GM19328 (cell line): ENCODE results near the gene GLIPR2.
"Not testable (repeated sequence)": the region's sequence is repeated elsewhere in the genome, so short reads cannot be mapped to it uniquely, and the experiment has no call there.

Source experiments
- ATAC-seq: cut with Tn5 transposase; IDR thresholded peaks from one replicate; pipeline ENCODE4 v1.9.1; 2021; ENCODE audit warnings: mild to moderate bottlenecking, moderate library complexity; ENCODE audit not compliant: unreplicated experiment

Gene GLIPR2, protein sequence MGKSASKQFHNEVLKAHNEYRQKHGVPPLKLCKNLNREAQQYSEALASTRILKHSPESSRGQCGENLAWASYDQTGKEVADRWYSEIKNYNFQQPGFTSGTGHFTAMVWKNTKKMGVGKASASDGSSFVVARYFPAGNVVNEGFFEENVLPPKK

DNA sequence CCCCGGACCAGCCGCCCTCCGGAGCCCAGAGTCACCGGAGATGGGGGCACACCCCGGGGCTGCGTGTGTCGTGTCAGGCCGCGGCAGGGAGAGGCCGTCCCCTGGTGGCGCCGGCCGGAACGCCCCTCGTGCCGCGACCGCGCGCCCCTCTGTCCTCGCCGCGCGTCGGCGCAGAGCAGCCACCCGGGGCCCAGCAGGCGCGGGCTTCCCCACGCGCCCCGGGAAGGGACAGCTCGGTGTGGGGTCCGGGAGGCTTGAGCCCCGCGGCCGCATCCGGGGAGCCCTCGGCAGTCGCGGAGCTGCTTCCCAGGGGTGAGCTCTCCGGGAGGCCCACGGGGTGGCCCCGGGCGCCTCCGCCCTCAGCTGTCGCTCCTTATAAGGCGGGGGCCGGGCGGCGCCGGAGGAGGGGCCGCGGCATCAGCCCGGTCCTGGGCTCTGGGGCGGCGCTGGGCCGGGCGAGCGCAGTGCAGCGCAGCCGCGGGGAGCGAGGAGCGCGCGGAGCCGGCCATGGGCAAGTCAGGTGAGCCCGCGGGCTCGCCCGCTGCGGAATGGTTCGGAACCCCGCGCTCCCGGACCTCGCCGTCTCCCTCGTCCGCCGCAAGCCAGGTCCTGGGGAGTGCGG lies at the start of gene GLIPR2:
Gene GLIPR2 (plus strand): TSS at position 462 of the 622 bp plus-strand sequence. CDS start 46 bp downstream, at position 508.
- ATAC-seq: peak; percentile 95

DNA sequence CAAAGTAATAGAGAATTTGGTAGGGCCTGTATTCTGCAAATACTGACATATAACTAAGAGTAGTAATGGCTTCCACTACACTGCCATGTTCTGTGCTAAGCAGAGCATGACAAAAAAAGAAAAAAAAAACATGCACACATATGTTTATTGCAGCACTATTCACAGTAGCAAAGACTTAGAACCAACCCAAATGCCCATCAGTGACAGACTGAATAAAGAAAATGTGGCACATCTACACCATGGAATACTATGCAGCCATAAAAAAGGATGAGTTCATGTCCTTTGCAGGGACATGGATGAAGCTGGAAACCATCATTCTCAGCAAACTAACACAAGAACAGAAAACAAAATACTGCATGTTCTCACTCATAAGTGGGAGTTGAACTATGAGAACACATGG lies 49.5 kb upstream of the GLIPR2 start:
- not testable (repeated sequence) for ATAC-seq

DNA sequence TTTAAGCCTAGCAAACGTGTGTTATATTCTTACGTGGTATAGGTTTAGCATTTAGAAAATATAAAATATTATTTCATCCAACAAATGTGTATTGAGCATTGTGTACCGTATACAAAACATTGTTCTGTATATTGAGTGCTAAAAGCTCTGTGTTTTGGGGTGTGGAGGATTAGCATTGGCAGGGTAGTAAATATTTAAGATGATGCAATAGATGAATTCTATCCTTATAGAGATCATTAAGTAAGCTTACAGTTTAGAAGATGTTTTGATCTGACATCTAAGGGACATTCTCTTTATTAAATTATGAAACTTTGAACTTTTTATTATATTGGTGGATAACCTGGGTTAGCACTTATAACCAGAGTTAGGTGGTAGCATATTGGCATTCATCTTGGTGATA lies 48.5 kb upstream of the GLIPR2 start:
- no peak for ATAC-seq

DNA sequence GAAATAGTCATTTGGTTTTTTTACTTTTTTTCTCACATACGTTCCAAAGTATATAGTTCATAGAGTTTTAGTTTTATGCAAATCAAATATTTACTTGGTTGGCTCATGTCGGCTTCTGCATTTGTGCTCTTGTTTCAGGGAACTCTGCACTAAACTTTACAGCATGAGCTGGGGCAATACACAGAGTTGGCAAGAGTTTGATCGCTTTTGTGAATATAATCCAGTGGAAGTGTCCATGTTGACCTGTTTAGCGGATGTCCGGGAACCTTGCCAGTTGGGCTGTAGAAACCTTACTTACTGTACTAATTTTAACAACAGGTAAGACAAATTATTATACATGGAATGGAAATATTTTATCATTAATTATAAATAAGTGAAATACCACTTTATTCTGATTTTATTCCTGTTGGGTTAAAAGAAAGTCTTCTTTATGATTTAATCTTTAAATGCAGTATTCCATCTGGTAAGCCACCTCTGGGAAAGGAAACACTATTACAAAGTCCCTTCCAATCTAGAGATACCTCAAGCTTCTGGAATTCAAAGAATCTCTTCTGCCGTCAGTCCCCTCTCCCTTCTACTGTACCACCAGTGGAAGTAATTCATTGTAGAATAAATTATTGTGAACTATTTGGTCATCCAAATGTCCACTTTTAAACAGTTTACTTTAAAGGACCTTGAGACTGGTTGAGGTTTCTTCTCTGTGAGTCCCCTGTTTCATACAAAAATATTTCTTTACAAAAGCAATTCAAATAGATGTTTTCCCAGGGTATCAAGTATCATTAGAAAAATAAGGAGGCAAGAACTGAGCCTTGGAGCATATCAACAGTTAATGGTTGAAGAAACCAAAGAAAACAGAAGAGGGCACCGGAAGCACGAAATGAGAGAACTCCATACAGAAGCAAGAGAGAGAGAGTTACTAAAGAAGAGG lies 45.2 kb upstream of the GLIPR2 start:
- ATAC-seq: no peak

DNA sequence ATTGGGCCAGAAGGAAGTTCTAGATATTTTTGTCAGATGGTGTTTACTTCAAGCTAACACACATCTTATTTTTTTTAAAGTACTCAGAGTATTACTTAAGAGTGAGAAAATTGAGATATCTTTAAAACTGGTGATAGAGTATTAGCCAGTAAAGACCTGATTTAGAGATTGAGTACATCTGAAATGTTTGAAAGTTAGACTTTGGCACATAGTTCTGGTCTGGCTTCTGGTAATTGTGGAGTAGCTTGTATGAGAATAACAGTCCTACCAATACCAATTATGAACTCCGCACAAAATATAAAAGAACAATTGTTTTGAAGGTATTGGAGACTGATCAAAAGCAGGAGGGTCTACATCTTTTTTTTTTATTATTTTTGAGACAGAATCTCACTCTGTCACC lies 44.5 kb upstream of the GLIPR2 start:
- ATAC-seq: no peak

DNA sequence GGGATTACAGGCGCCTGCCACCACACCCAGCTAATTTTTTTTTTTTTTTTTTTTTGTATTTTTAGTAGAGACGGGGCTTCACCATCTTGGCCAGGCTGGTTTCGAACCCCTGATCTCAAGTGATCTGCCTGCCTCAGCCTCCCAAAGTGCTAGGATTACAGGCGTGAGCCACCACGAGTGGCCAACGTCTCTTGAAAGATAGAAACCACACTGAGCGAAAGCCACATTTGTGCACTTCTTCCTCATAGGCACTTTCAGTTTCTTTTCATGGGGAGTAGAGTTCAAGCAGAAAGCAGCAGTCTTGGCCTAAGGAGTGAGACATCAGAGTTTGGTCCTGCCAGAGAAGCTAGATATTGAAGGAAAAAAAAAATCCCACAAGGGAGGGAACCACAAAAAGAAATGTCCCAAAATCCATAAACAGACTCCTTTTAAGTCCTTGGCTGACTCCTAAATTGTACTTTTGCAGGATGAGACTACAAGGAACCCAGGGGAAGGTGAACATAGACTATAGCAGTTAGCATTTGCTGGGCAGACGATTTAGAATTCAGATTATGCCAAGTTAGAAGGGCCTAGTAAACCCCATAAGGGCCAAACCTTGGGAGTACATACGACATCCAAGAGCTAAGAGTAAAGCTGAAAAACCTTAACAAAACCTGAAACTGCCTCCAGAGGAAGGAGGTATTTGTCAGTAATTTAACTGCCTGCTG lies 43.9 kb upstream of the GLIPR2 start:
- peak; percentile 87 for ATAC-seq

DNA sequence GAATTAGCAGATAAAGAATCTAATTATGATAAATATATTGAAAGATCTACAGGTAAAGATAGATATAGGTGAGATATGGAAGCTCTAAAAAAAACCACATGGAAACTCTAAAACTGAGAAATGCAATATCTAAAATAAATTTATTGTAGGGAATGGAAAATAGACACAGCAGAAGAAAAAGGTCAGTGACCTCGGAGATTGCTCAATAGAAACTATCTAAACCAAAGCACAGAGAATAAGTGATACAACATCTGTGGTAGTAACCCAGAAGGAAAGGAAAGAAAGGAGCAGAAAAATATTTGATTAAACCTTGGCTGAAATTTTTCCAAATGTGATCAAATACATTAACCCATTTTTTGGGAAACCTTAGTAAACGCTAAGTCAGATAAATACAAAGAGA lies 43.1 kb upstream of the GLIPR2 start:
- no peak for ATAC-seq

DNA sequence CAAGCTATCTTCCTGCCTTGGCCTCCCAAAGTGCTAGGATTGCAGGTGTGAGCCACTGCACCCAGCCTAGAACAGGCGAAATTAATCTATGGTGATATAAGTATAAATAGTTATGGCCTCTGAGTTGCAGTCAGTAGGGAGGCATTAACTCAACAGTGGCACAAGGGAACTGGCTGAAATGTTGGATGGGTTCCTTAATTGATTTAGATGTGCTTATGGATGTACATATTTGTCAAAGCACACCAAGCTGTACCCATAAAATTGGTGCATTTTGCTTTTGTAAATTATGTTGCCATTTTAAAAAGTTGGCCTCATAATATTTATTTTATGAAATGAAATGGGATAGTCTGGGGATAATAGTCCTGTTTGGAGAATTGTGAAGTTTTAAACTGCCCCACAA lies 36.8 kb upstream of the GLIPR2 start:
- no peak for ATAC-seq

DNA sequence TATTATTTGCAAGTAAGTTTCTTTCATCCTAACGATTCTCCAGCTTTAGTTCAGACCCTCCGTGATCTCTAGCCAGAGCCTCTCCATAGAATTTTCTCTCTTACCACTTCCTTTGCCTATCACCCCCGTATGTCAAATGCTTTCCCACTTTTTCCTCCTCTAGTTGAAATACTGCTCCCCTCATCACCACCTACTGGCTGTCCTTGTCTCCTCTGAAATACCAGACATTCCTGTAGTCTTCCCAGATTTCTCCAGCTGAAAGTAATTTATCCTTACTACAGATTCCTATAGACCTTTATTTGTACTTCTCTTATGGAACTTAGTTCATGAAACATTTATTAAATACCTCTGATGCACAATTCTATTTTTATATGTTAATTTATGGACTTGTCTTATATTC lies 36.0 kb upstream of the GLIPR2 start:
- no peak for ATAC-seq

DNA sequence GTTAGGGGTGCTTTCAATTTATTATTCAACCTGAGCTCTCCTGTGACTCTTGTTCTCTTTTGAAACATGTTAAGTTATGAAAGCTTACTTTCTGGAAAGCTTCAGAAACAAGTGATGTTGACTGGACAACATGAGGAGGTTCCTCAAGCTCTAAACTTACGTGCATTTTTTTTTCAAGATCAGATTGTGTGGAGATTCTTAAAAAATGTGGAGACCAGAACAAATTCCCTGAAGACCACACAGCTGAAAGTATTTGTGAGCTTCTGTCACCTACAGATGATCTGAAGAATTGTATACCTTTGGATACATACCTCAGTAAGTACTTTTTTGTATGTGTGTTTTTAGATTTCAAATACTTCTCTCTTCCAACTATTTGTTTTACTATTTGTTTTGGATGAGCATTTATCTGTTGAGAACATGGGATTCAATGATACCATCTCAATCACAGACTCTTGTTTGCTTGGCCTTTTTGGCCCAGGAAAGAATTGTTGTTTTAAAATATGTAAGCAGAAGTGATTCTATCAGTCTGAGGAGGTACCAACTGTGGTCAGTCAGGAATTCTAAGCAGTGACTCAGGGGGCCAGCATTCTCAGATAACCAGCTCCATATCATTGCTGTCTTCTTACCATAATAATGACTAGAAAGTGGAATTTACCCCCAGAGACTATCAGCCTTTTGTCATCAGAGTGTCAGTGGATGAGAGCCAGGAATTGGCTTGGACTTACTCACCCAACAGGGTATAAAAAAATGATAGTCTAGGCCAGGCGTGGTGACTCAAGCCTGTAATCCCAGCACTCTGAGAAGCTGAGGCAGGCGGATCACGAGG lies 34.4 kb upstream of the GLIPR2 start:
- no peak for ATAC-seq

DNA sequence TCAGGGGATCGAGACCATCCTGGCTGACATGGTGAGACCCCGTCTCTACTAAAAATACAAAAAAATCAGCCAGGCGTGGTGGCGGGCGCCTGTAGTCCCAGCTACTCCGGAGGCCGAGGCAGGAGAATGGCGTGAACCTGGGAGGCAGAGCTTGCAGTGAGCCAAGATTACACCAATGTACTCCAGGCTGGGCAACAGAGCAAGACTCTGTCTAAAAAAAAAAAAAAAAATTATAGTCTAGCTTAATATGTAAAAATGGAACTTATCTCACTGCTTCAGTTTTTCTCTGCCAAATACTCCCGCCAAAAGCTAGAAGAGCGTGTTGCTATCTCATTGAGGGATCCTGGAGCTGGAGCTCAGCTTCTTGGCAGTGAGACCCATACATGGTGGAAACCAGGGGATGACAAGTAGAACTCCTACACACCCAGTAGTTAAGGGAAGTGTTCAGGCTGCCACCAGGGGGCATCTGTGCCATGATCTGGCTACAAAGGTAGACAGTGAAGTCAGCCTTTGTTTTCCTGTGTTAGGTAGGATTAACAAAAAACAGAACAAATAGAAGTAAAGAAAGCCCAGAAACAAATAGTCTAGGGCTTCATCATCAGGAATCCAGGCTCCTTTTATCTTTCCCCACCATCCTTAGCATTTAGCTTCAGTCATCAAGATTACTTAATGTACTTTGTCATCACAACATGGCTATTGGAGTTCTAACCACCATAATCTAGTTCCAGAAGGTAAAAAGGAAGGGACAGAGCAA lies 33.6 kb upstream of the GLIPR2 start:
- ATAC-seq: no peak

DNA sequence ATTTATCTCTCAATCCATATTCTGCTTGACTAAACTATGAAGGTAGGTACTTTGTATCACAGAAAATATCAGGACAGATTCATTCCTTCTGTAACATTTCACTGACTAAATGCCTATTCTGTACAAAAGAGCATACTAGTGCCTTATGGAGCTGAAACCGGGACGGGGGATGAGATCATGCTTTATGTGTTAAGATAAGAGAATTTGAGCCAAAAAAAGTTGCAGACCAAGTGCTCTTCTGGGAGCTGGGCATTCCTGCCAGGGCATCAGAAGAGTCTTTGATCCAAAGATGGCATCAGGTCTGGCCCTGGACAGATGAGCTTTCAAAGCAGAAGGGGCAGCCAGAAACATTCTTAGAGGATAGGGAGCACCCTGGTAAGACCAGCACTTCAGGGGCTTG lies 27.5 kb upstream of the GLIPR2 start:
- ATAC-seq: no peak

DNA sequence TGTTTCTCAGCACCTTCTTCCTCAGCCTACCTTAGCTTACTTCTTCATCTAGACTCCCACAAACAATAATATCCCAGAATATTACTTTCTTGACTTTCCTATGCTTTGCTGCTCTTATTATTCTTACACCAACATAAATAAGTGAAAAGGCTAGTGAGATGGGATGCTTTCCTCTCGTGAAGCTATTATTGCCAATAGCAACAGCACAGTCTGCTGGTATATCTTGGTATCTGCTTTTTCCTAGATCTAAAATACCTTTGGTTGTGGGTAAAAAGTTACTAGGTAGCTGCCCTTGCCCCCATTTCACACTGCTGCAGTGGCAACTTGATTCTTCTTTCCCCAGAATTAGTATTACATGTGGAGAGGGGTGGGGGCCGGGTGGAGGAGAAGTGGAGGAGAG lies 26.1 kb upstream of the GLIPR2 start:
- ATAC-seq: no peak

DNA sequence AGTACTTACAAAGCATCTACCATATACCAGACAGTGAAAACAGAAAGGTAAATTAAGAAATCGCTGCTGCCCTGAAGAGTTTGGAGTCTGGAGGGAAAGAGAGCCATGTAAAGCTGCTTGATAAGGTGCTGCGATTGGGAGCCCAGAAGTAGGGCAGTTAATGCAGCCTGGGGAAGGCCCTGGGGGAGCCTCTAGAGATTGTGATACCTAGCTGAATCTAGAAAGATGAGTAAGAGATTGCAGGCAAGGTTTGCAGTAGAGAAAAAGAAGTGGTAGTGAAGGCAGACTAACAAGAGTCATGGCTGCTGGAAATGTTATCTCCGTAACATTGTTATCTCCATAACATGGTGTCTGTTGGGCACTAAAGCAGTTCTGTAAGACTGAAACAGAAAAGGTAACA lies 24.0 kb upstream of the GLIPR2 start:
- no peak for ATAC-seq

DNA sequence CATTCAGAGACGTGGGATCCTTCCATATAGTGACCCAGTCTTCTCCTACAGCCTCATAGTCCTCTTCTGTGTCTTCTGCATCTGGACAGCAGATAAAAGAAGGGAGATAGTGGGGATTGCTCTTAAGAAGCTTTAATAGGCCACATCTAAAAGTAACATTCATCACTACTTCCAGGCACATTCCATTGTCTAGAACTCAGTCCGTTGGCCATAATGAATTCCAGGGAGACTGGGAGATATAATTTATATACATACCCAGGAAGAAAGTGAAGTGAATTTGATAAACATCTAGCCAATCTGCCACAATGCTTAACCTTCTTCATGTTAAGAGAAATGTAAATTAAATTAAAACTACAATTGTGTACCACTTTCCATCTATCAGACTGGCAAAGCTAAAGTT lies 22.5 kb upstream of the GLIPR2 start:
- no peak for ATAC-seq

DNA sequence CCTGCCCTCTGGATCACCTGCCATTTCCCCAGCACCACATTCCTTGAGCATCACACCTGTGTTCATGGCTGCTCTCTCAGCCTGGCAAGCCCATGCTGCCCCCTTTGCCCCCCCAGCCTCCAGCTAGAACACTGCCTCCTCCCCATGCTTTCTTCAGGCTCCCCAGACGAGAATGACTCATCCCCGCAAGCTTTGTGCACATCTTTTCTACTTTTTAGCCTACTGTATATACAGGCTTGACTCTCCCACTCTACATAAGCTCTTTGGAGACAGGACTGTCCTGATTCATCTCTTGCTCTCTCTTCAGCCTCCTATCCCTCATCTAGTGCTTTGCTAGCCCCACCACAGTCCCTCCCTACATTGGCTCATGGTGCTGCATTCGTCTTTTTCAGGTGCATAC lies 19.9 kb upstream of the GLIPR2 start:
- no peak for ATAC-seq

DNA sequence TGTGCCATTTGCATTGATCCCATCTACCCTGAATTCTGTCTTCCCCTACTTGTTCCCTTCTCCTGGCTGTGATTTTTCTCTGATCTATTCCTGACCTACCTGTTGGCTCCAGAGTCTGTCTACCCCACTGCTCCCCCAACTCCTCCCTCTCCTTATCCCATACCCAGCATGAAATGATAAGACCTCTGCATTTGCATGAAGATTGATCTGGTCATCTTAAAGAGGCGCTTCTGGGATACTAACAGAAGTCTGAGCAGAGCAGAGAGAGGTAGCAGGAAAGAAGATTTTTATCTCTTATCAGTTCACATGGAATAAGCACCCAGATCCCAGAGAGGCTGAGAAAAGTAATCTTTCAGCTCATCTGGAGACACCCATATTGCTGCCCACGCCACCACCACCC lies 18.3 kb upstream of the GLIPR2 start:
- no peak for ATAC-seq

DNA sequence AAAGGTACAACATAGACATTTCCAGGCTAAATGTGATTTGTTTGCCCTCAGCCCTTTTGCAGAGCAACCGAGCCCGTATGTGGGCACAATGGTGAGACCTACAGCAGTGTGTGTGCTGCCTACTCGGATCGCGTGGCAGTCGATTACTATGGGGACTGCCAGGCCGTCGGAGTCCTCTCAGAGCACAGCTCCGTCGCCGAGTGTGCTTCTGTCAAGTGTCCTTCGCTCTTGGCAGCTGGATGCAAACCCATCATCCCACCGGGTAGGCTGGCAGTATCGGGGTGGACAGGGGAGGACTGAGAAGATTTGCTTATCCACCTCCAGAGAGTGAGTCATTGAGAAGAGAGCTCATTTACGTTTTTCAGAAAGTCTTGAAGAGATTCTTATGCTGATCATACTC lies 17.8 kb upstream of the GLIPR2 start:
- no peak for ATAC-seq

DNA sequence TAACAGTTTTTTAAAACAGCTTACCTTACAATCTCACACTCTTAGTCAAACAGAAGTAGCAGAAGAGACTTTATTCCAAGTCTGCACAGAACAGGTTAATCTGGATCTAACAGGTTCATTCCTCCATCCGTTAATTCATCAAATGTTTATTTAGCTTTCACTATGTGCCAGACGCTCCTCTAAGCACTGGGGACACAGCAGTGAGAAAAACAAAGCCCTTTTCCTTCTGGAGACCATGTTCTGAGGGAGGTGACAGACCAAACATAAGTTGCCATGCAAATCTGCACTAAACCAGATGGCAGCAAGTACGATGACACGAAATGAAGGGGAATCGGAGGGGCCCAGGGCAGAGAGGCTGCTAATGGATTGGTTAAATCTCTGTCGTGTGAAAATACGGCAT lies 17.1 kb upstream of the GLIPR2 start:
- no peak for ATAC-seq

DNA sequence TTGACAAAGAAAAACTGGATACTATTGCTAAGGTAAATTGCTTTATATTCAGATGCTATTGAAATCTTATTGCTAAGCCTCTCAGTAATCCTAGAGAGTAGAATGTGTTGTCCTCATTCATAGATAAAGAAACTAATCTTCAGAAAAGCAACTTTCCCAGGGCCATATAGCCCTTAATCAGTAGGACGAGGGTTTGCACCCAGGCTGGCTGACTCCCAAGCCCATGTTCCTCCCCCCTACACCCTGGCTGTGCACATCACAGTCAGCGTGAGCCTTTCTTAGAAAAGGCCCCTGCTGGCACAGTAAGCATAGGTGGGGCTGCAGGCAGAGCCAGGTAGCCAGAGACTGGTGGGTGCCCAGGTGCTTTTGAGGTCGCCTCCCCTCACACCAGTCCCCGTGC lies 15.8 kb upstream of the GLIPR2 start:
- no peak for ATAC-seq
